K562 (cell line): ENCODE data around the gene COQ2. TPM values are rescaled to one million over a fixed set of nuclear protein-coding genes. Genes with fewer than 3 reads are reported as not detected.

Experiments
- ATAC-seq: fragments of 200-7000 bp; cut with Tn5 transposase; 3 replicates; pipeline ENCODE4 v1.9.1; 2020; ENCODE audit warnings: moderate library complexity
- BruUV-seq: library from RNA; stranded (reverse); fragments of 400-500 nt; replicated peaks from 2 replicates; lab custom pipeline; 2021; lab: Mats Ljungman, UMichigan
- CTCF ChIA-PET: fragments of 300-600 bp; formaldehyde crosslinking; extraction: SDS; loops from one replicate; lab custom pipeline; 2021; ENCODE audit warnings: low intra/inter-chr PET ratio; lab: Yijun Ruan, JAX
- POLR2A ChIA-PET: fragments of 300-600, 350-650 bp; sonication (Branson Sonifier 250); formaldehyde crosslinking; extraction: SDS; loops from one replicate; lab custom pipeline; 2021; ENCODE audit warnings: antibody characterized with exemption, inconsistent platforms; lab: Yijun Ruan, JAX
- DNase-seq, 4 experiments: peaks; one replicate each; pipeline versions ENCODE4 v3.0.0 to v3.0.0-alpha.2; 2011 to 2018; ENCODE audit warnings: low spot score in 3 of 4, mixed read lengths in 3 of 4; ENCODE audit errors: extremely low read depth in 1 of 4
- FAIRE-seq: peaks from 2 replicates; lab custom pipeline; 2011; peaks lifted over from hg19 to GRCh38; lab: Jason Lieb, UNC
- H2AFZ ChIP-seq: 2 replicates; pipeline ENCODE4 v1.6.0; 2011; ENCODE audit warnings: low read depth, low read length, control low read depth, inconsistent platforms
- H3K27ac ChIP-seq: fragments of 200-600 bp; 3 replicates; pipeline ENCODE4 v1.8.0; 2011; ENCODE audit warnings: low read depth, mild to moderate bottlenecking, control low read depth, inconsistent platforms, low read length, moderate library complexity, mixed read lengths; ENCODE audit errors: extremely low read depth
- H3K27me3 ChIP-seq, 2 experiments: fragments of 300-600 bp in 1 of 2; 2 replicates in 1 of 2; 3 replicates in 1 of 2; pipeline versions ENCODE4 v1.6.0 to v1.8.0; 2011; ENCODE audit warnings: inconsistent platforms in 2 of 2, low read length in 2 of 2, mild to moderate bottlenecking in 1 of 2, mixed read lengths in 1 of 2, moderate library complexity in 1 of 2; ENCODE audit not compliant: control insufficient read depth in 2 of 2, insufficient read depth in 2 of 2
- H3K36me3 ChIP-seq: fragments of 300-600 bp; 3 replicates; pipeline ENCODE4 v1.8.0; 2011; ENCODE audit warnings: mild to moderate bottlenecking, low read length, inconsistent platforms; ENCODE audit not compliant: control insufficient read depth, insufficient read depth
- H3K4me1 ChIP-seq, 2 experiments: fragments of 200-600 bp in 1 of 2; replicated peaks in 1 of 2; 2 replicates in 1 of 2; 3 replicates in 1 of 2; pipeline versions ENCODE4 v1.5.1 to v1.8.0; 2011; ENCODE audit warnings: inconsistent platforms in 2 of 2, low read length in 2 of 2, mild to moderate bottlenecking in 1 of 2, mixed read lengths in 1 of 2, moderate library complexity in 1 of 2; ENCODE audit not compliant: control insufficient read depth in 2 of 2, insufficient read depth in 2 of 2
- H3K4me2 ChIP-seq: 2 replicates; pipeline ENCODE4 v1.6.1; 2011; ENCODE audit warnings: low read length, control low read depth, inconsistent platforms, mixed read lengths; ENCODE audit not compliant: insufficient read depth
- H3K4me3 ChIP-seq: fragments of 200-600 bp; sonication (generic), shearing (Covaris generic); 2 replicates; pipeline ENCODE4 v1.5.1; 2016; ENCODE audit warnings: control low read depth, inconsistent platforms
- H3K79me2 ChIP-seq: fragments of 200-600 bp; 3 replicates; pipeline ENCODE4 v1.8.0; 2011; ENCODE audit warnings: low read length, inconsistent platforms; ENCODE audit not compliant: control insufficient read depth, insufficient read depth
- H3K9ac ChIP-seq, 2 experiments: 2 replicates each; pipeline versions ENCODE4 v1.6.0 to v1.6.1; 2011; ENCODE audit warnings: low read depth in 2 of 2, low read length in 2 of 2, control low read depth in 1 of 2, inconsistent platforms in 1 of 2, mild to moderate bottlenecking in 1 of 2, mixed read lengths in 1 of 2; ENCODE audit not compliant: insufficient read depth in 1 of 2
- H3K9me1 ChIP-seq: one replicate; pipeline ENCODE4 v1.6.0; 2011; ENCODE audit warnings: inconsistent platforms, mild to moderate bottlenecking, low read length, moderate library complexity; ENCODE audit not compliant: control insufficient read depth, insufficient read depth
- H3K9me3 ChIP-seq: replicated peaks from 2 replicates; pipeline ENCODE4 v1.5.1; 2011; ENCODE audit warnings: low read depth, low read length, inconsistent platforms; ENCODE audit not compliant: control insufficient read depth, insufficient read depth
- H4K20me1 ChIP-seq: replicated peaks from 2 replicates; pipeline ENCODE4 v1.6.1; 2011; ENCODE audit warnings: low read length, inconsistent platforms, mixed read lengths; ENCODE audit not compliant: control insufficient read depth, insufficient read depth
- ATF7 ChIP-seq: fragments of 450-650 bp; IDR thresholded peaks from 2 replicates; pipeline ENCODE4 v1.7.1; 2014; ENCODE audit warnings: mild to moderate bottlenecking, moderate library complexity
- C11orf30 ChIP-seq: fragments of 450-650 bp; IDR thresholded peaks from 2 replicates; pipeline ENCODE4 v1.6.1; 2016; ENCODE audit warnings: low read depth, mild to moderate bottlenecking
- NFXL1 ChIP-seq: fragments of 450-650 bp; formaldehyde crosslinking; IDR thresholded peaks from 2 replicates; pipeline ENCODE4 v1.4.0; 2021; ENCODE audit warnings: mild to moderate bottlenecking
- ZNF197 ChIP-seq: fragments of 200-800 bp; sonication (Bioruptor generic); IDR thresholded peaks from 2 replicates; pipeline ENCODE4 v1.6.1; 2016; ENCODE audit warnings: low read depth, missing genetic modification characterization, missing compliant biosample characterization
- ZNF316 ChIP-seq: fragments of 450-650 bp; IDR thresholded peaks from 2 replicates; pipeline ENCODE4 v1.6.1; 2016
- WGBS: fragments of 100-300 bp; shearing (Covaris generic); methylation state at CpG from one replicate; pipeline ENCODE4 v1.1.6; 2016; ENCODE audit warnings: low coverage, mixed read lengths; ENCODE audit not compliant: insufficient coverage; ENCODE audit errors: missing lambda C conversion rate; 5-methylcytosine and 5-hydroxymethylcytosine counted together
- in situ Hi-C: fragments of 300-500 bp; cut with MboI; formaldehyde crosslinking; loops from 4 replicates; pipeline ENCODE4 v1.15.0; 2018; ENCODE audit warnings: inconsistent platforms, mixed read lengths
- intact Hi-C: fragments of 100-400 bp; cut with micrococcal nuclease; formaldehyde crosslinking; loops from 2 replicates; pipeline ENCODE4 v1.14.2; 2022
- polyA plus RNA-seq, 8 experiments: library from polyadenylated mRNA; depleted of rRNA in 4 of 8; stranded (reverse) in 5 of 8; unstranded in 3 of 8; fragments of >200 nt; fragmentation: Nextera tagmentation in 2 of 8; fragmentation: Illumina TruSeq in 1 of 8; extraction: Ambion mirVana in 2 of 8; extraction: Trizol in 1 of 8; gene quantifications; 2 replicates each; pipeline versions ENCODE4 v1.2.1 to v1.2.3, GENCODE V29; 2011 to 2014; ENCODE audit warnings: inconsistent platforms in 1 of 8, missing spikeins in 1 of 8
- total RNA-seq, 7 experiments: library from RNA; depleted of rRNA in 6 of 7; stranded (reverse); fragments of >200 nt in 6 of 7; fragmentation: Illumina TruSeq in 2 of 7; extraction: Trizol in 2 of 7; gene quantifications; 2 replicates each; pipeline versions ENCODE4 v1.2.1 to v1.2.3, GENCODE V29; 2011 to 2021; ENCODE audit warnings: low replicate concordance in 1 of 7

Gene COQ2
- total and polyA plus RNA-seq, 9 of the 15 experiments (the other 6 are each of a cell fraction or from before 2014, with no cell fraction given) = 1.9 to 13.5 (median 11.8) TPM

DNA sequence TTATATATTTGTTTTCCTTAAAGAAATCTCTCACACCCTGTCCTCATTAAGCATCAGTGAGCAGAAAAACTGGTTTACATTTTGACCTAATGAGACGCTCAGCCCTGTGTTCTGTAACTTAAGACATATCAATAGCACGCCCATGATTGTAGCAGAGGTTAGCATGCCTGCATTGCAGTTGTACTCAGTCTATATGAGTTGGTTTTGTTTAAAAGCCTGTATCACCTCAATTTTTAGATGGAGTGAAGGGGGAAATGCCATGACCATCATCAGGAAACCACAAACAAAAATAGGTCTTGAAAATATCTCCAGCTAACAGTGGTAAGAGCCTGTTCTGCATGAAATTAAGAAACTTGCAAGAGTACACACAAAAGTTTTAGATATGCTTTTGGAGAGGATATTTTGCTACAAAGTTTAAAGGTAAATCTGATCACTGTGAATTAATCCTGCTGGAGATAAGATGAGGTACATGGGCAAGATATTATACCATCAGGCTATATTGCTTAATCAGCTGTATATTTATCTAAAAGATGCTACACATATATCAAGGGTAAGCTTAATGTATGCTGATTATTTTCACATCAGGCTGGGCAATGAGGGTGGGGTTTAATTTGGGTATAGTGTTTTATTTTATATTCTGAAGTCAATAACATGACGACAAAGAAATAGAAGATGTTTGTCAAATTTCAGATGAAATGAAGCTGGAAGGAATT is 13.1 kb upstream of the COQ2 start:
- Histone ChIP-seq H3K27ac (no peak overlapping the region), H3K9me1 (no peaks in the 10 kb centered on the region), H3K79me2 (no peaks in the 10 kb centered on the region), H3K9me3 (no peaks in the 10 kb centered on the region), H3K4me3 (no peak overlapping the region), H3K27me3 (peaks cover 4 to 7% of the 10 kb centered on the region in 2 experiments; a peak in 3 of 5 replicates), H4K20me1 (no peaks in the 10 kb centered on the region), H3K4me1 (no peaks in the 10 kb centered on the region), H3K36me3 (no peaks in the 10 kb centered on the region), H3K9ac (no peak overlapping the region), H3K4me2 (no peak overlapping the region), H2AFZ (no peak overlapping the region)
- no peak for DNase-seq
- 0% methylated on average over 3 of the region's 3 CpGs for whole genome bisulfite sequencing
- no TSS peak for BruUV-seq
- TF ChIP-seq C11orf30 (peak; percentile 28; the same call in 1 of the 2 replicates), NFXL1 (no peak), ZNF197 (CRISPR knock-in tag) (no peak), ATF7 (no peak), ZNF316 (peak; percentile 50)
- POLR2A ChIA-PET = interaction anchor here (0.6 to 1.0 kb wide), 3 partner anchors 9 to 272 kb away, joined by 3 read pairs; no protein-coding TSS in a partner anchor
- CTCF ChIA-PET = no interaction called here
- intact Hi-C loops (no loop called here), in situ Hi-C loops (no loop called here)
- FAIRE-seq = no peak
- no peak for ATAC-seq
